GM19023 (cell line): ENCODE measurements around the gene TFG.

ENCODE experiments used
- ATAC-seq: cut with Tn5 transposase; IDR thresholded peaks from one replicate; pipeline ENCODE4 v1.9.1; 2021; ENCODE audit warnings: mild to moderate bottlenecking, moderate library complexity; ENCODE audit not compliant: unreplicated experiment

The TFG gene

GRCh38 chr3:100789579-100789978, 80.3 kb downstream of the TFG start:
- ATAC-seq, result no peak

- ATAC-seq, result no peak
Measured at GRCh38 chr3:100796556-100796955, 87.3 kb downstream of the TFG start.

- ATAC-seq, result no peak
Measured at GRCh38 chr3:100798012-100798411, 88.7 kb downstream of the TFG start.
